Esophagus squamous epithelium (tissue), 5 donors: ENCODE results near the gene MRPL41. TPM values are rescaled to one million over a fixed set of nuclear protein-coding genes. Genes with fewer than 3 reads are reported as not detected.
"Not testable (repeated sequence)": the region's sequence is repeated elsewhere in the genome, so short reads cannot be mapped to it uniquely, and the experiment has no call there.

Experiments
- DNase-seq: peaks from one replicate; lab custom pipeline; 2025; lab: John Stamatoyannopoulos, UW
- H3K27ac ChIP-seq, 4 donors: fragments of 200-600 bp; sonication (generic); one replicate each; pipeline ENCODE4 v1.5.1; 2016 to 2019; ENCODE audit warnings: mild to moderate bottlenecking in 1 of 4
- H3K27me3 ChIP-seq, 4 donors: fragments of 200-600 bp; sonication (generic); 1 replicate in 3 of 4; 2 replicates in 1 of 4; pipeline versions ENCODE4 v1.5.1 to v1.6.0; 2017 to 2021; ENCODE audit warnings: antibody characterized with exemption in 1 of 4
- H3K36me3 ChIP-seq, 3 donors: fragments of 200-600 bp; sonication (generic); one replicate each; pipeline ENCODE4 v1.5.1; 2016 to 2019
- H3K4me1 ChIP-seq, 3 donors: fragments of 200-600 bp; sonication (generic); one replicate each; pipeline ENCODE4 v1.5.1; 2017 to 2019
- H3K4me3 ChIP-seq, 4 donors: fragments of 200-600 bp; sonication (generic); 1 replicate in 3 of 4; 2 replicates in 1 of 4; pipeline ENCODE4 v1.5.1; 2016 to 2019; ENCODE audit warnings: mild to moderate bottlenecking in 2 of 4, moderate library complexity in 1 of 4
- H3K9me3 ChIP-seq, 3 donors: fragments of 200-600 bp; sonication (generic); one replicate each; pipeline ENCODE4 v1.5.1; 2016 to 2019
- CTCF ChIP-seq, 6 experiments: fragments of 450-650 bp in 4 of 6; fragments of 200-600 bp in 2 of 6; sonication (generic) in 2 of 6; IDR thresholded peaks; one replicate each; pipeline ENCODE4 v1.5.1; 2016 to 2019; ENCODE audit warnings: antibody characterized with exemption in 6 of 6, mild to moderate bottlenecking in 4 of 6, moderate library complexity in 4 of 6
- POLR2A ChIP-seq, 4 donors: fragments of 450-650 bp; IDR thresholded peaks; one replicate each; pipeline ENCODE4 v1.6.1; 2017; ENCODE audit warnings: antibody characterized with exemption in 4 of 4, mild to moderate bottlenecking in 4 of 4, moderate library complexity in 3 of 4
- WGBS, 2 donors: methylation state at CpG; one replicate each; pipeline ENCODE4 v1.1.5; 2018; 5-methylcytosine and 5-hydroxymethylcytosine counted together
- intact Hi-C: fragments of 100-400 bp; cut with DNase I; formaldehyde crosslinking; loops from one replicate; pipeline ENCODE4 v1.15.0; 2022
- total RNA-seq, 4 donors: library from RNA; depleted of rRNA; stranded (reverse); fragments of >200 nt; gene quantifications; one replicate each; pipeline ENCODE4 v1.1.0, GENCODE V29; 2016
- donor health status: DM: yes; HTN: yes; CAD: no.

MRPL41 gene
- total RNA-seq, 4 donors from 2014 or later: 31.6 to 48.6 (median 37.1) TPM

- 77 to 86% methylated on average over 5 to 12 of the region's 30 CpGs for WGBS, 2 donors
- Histone ChIP-seq H3K27me3 (no peaks in the 10 kb centered on the region), H3K4me3 (no peak overlapping the region), H3K4me1 (no peaks in the 10 kb centered on the region), H3K9me3 (no peaks in the 10 kb centered on the region), H3K27ac (no peak overlapping the region), H3K36me3 (no peaks in the 10 kb centered on the region)
- no peak for DNase-seq
- TF ChIP-seq POLR2A (IDR thresholded peaks at IDR 0.05) (no peak), CTCF (IDR thresholded peaks at IDR 0.05) (no peak)
- intact Hi-C loops: no loop called here
Observed at GRCh38 chr9:137514691-137515337, 36.9 kb upstream of the MRPL41 start.

DNA sequence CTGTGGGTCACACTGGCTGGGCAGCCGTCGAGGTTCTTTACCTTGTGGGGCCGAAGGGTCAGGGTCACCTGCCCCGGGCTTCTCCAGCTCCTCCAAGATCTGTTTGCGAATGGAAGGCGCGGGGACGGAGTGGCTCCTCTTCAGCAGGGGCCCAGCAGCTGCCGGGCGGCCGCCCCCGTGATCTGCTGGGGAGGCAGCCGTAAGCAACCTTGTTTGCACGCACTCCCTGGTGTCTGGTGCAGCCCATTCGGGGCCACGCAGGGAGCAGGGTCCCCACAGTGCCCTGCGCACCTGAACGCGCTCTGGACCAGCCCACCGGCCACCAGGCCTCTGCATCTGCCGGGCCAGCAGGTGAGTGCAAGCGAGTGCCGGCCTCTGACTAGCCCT lies 36.3 kb upstream of the MRPL41 start:
- WGBS, 2 donors: 85% methylated on average over 6 of the region's 23 CpGs; no CpG with 5 or more reads in 1 of the 2 donors
- TF ChIP-seq POLR2A (IDR thresholded peaks at IDR 0.05) (no peak), CTCF (IDR thresholded peaks at IDR 0.05) (no peak)
- Histone ChIP-seq H3K27me3 (no peaks in the 10 kb centered on the region), H3K27ac (no peak overlapping the region), H3K9me3 (no peaks in the 10 kb centered on the region), H3K4me3 (no peak overlapping the region), H3K36me3 (no peaks in the 10 kb centered on the region), H3K4me1 (no peaks in the 10 kb centered on the region)
- intact Hi-C loops: no loop called here
- no peak for DNase-seq

DNA sequence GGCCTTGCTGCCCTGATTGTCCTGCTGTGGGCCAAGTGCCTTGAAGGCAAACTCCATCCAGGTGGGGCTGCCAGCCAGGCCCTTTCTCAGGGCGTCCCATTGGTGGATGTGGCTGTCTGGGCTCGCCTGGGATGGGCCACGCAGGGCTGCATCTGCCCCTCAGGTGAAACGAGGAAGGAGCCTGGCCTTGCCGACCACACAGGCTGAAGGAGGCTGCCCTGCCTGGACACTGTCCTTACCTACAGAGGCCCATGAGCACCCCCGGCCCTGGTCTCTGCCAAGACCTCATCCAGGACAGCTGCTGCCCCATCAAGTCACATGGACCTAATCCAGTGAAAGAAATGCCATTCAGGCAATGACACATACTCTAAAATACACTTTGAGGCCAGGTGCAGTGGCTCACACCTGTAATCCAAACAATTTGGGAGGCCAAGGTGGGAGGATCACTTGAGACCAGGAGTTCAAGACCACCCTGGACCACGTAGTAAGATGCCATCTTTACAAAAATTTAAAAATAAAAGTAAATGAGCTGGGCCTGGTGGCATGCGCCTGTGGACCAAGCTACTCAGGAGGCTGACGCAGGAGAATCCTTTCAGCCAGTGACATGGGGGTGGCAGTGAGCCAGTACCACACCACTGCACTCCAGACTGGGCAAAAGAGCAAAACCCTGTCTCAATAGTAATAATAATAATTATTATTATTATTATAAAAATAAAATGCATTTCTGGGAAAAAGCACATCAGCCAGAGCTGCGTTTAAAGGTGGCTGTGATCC lies 35.3 kb upstream of the MRPL41 start:
- Histone ChIP-seq H3K27me3 (no peaks in the 10 kb centered on the region), H3K4me3 (no peak overlapping the region), H3K9me3 (no peaks in the 10 kb centered on the region), H3K36me3 (no peaks in the 10 kb centered on the region), H3K4me1 (no peaks in the 10 kb centered on the region), H3K27ac (no peak overlapping the region)
- WGBS, 2 donors: 58 to 77% methylated on average over 5 to 7 of the region's 10 CpGs
- no peak for TF ChIP-seq POLR2A (IDR thresholded peaks at IDR 0.05)
- no peak for TF ChIP-seq CTCF (IDR thresholded peaks at IDR 0.05)
- intact Hi-C loops: no loop called here
- no peak for DNase-seq

- H3K9me3 ChIP-seq, DNase-seq, H3K4me1 ChIP-seq, intact Hi-C loops, H3K27me3 ChIP-seq, H3K36me3 ChIP-seq, H3K27ac ChIP-seq, H3K4me3 ChIP-seq: not testable (repeated sequence)
- WGBS, 2 donors: 68 to 87% methylated on average over 4 to 12 of the region's 13 CpGs
Observed at GRCh38 chr9:137518661-137519459, 32.8 kb upstream of the MRPL41 start.

- Histone ChIP-seq H3K27ac (no peak overlapping the region), H3K36me3 (no peaks in the 10 kb centered on the region), H3K9me3 (no peaks in the 10 kb centered on the region), H3K27me3 (no peaks in the 10 kb centered on the region), H3K4me3 (no peak overlapping the region), H3K4me1 (no peaks in the 10 kb centered on the region)
- no peak for DNase-seq
- 65 to 86% methylated on average over 6 to 8 of the region's 10 CpGs for WGBS, 2 donors
- intact Hi-C loops: no loop called here
- TF ChIP-seq POLR2A (IDR thresholded peaks at IDR 0.05) (no peak), CTCF (IDR thresholded peaks at IDR 0.05) (no peak)
Observed at GRCh38 chr9:137519553-137519952, 32.1 kb upstream of the MRPL41 start.
